Measurements from ENCODE around the gene NFKBIA. TPM values are rescaled to one million over a fixed set of nuclear protein-coding genes. Genes with fewer than 3 reads are reported as not detected.

Gene NFKBIA
- total and polyA plus RNA-seq, 2 of the 8 experiments (the other 6 are each of a cell fraction or from before 2014, with no cell fraction given), result 25.9 to 49.7 TPM

DNA sequence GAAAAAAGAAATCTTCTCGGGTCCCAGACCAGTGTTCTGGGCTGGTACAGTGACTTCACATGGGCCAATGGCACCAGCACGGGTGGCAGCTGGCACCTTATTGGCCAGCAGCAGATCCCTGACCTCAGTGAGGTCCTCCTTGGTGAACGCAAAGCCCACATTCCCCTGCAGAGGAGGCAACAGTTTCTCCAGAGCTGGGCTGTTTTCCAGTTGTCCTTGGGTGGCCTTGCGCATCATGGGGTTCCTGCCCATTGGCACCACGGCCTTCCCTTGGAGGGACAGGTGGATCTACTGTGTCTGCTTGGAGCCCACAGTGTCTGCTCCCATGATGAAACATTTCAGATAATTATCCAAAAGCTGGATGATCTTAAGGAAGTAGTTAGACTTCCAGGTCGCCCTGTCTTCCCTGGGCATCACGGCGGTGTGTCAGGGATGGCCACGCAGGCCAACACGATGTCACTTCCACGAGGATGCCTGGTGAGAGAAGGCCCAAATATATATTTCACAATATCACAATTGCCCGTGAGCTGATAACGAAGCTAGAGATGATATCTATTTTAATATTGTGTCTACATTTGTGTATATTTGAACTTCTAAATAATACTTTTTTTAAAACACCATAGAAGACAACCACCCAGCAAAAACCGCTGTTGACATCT lies 15.8 kb downstream of the NFKBIA start:
- Histone ChIP-seq H3K56ac (replicated peaks; ENCODE audit: insufficient read length, low read depth, low read length) (no peak overlapping the region), H3K4me2 (ENCODE audit: insufficient read depth in 1 of 2, low read depth in 2 of 2, low read length in 2 of 2) (no peak overlapping the region), H3K14ac (ENCODE audit: insufficient read length) (no peak overlapping the region), H3K79me1 (ENCODE audit: low read depth, low read length) (no peaks in the 10 kb centered on the region), H2BK20ac (ENCODE audit: low read length) (no peak overlapping the region), H4K5ac (ENCODE audit: insufficient read length, low read depth, low read length) (no peak overlapping the region), H3K23ac (ENCODE audit: insufficient read length) (no peak overlapping the region), H3K4ac (replicated peaks; ENCODE audit: insufficient read length, low read depth, low read length) (no peak overlapping the region), H3K36me3 (ENCODE audit: control insufficient read depth in 2 of 4, insufficient read depth in 4 of 4, low read length in 3 of 4) (no peaks in the 10 kb centered on the region), H2AFZ (ENCODE audit: low read length) (no peak overlapping the region), H2AK5ac (ENCODE audit: low read depth, low read length) (no peak overlapping the region), H3K18ac (ENCODE audit: extremely low read depth, low read length) (no peak overlapping the region; the same call in 1 of the 2 replicates), H2BK5ac (ENCODE audit: low read depth, low read length) (no peak overlapping the region), H4K20me1 (replicated peaks in 1 of 2; ENCODE audit: control insufficient read depth in 1 of 2, insufficient read depth in 2 of 2, low read length in 2 of 2) (no peaks in the 10 kb centered on the region), H3K4me3 (ENCODE audit: extremely low read depth in 1 of 4, insufficient read depth in 2 of 4, low read depth in 3 of 4, low read length in 4 of 4) (no peak overlapping the region), H4K91ac (replicated peaks; ENCODE audit: insufficient read length, low read length) (no peak overlapping the region), H3K9ac (replicated peaks in 1 of 4; ENCODE audit: extremely low read depth in 1 of 4, low read depth in 3 of 4, low read length in 3 of 4) (no peak overlapping the region), H2BK12ac (ENCODE audit: low read depth, low read length) (no peak overlapping the region), H4K8ac (ENCODE audit: extremely low read depth, insufficient read depth, low read length) (no peak overlapping the region), H3K79me2 (ENCODE audit: control insufficient read depth in 1 of 2, insufficient read depth in 2 of 2, low read length in 2 of 2) (no peaks in the 10 kb centered on the region), H3K27me3 (replicated peaks in 1 of 4; ENCODE audit: control insufficient read depth in 3 of 4, extremely low read depth in 1 of 4, insufficient read depth in 3 of 4, low read length in 3 of 4) (no peaks in the 10 kb centered on the region), H3K9me3 (ENCODE audit: insufficient read depth in 2 of 2, low read depth in 1 of 2, low read length in 1 of 2) (no peaks in the 10 kb centered on the region), H3K4me1 (replicated peaks in 1 of 4; ENCODE audit: control insufficient read depth in 3 of 4, insufficient read depth in 4 of 4, low read length in 3 of 4) (peaks cover 0 to 7% (median 2%) of the 10 kb centered on the region in 4 experiments; a peak in 4 of 7 replicates), H2BK15ac (ENCODE audit: low read length) (no peak overlapping the region), H3K23me2 (ENCODE audit: low read depth, low read length) (no peaks in the 10 kb centered on the region), H3K27ac (ENCODE audit: low read depth, low read length) (no peak overlapping the region), H2BK120ac (replicated peaks; ENCODE audit: low read depth, low read length) (no peak overlapping the region)
- no peak for TF ChIP-seq EP300 (IDR thresholded peaks at IDR 0.05; ENCODE audit: borderline replicate concordance in 1 of 2, low read depth in 2 of 2, low read length in 2 of 2)
- FAIRE-seq, result no peak
- POLR2A ChIA-PET (ENCODE audit: partially characterized antibody), result interaction anchor here (1.5 to 1.7 kb wide), 2 partner anchors 9 to 15 kb away, joined by 4 to 9 read pairs; partner anchors contain the start of gene NFKBIA
- no peak for DNase-seq (ENCODE audit: low read depth in 1 of 2, low spot score in 2 of 2)
- CTCF ChIA-PET (ENCODE audit: partially characterized antibody), result interaction anchor here (0.7 to 1.4 kb wide), 2 partner anchors 16 to 50 kb away, joined by 3 read pairs; partner anchors contain the start of gene NFKBIA
- WGBS, 2 experiments (ENCODE audit: extremely low coverage in 1 of 2, insufficient coverage in 1 of 2, insufficient read length in 1 of 2, insufficient replicate concordance in 2 of 2, low coverage in 1 of 2, low lambda C conversion rate in 2 of 2, missing lambda C conversion rate in 1 of 2), result 94% methylated on average over 14 of the region's 14 CpGs; no CpG with 5 or more reads in 1 of the 2 experiments

All from H1 (cell line).